Prostate gland (tissue), 2 donors: Measurements from ENCODE around the gene FKBP2. TPM values are rescaled to one million over a fixed set of nuclear protein-coding genes. Genes with fewer than 3 reads are reported as not detected.

Experiments used
- DNase-seq: peaks from one replicate; pipeline ENCODE4 v3.0.0-alpha.2; 2019; ENCODE audit warnings: low spot score
- H3K27ac ChIP-seq, 2 donors: fragments of 200-600 bp; sonication (generic); 2 replicates each; pipeline ENCODE4 v1.5.1; 2017 to 2019
- H3K27me3 ChIP-seq: fragments of 200-600 bp; sonication (generic); replicated peaks from 2 replicates; pipeline ENCODE4 v1.5.1; 2019; ENCODE audit not compliant: insufficient read depth
- H3K36me3 ChIP-seq, 2 donors: fragments of 200-600 bp; sonication (generic); 1 replicate in 1 of 2; 2 replicates in 1 of 2; pipeline versions ENCODE4 v1.5.1 to v1.8.1; 2017 to 2019
- H3K4me1 ChIP-seq: fragments of 200-600 bp; sonication (generic); replicated peaks from 2 replicates; pipeline ENCODE4 v1.5.1; 2019
- H3K4me3 ChIP-seq, 2 donors: fragments of 200-600 bp; sonication (generic); 2 replicates each; pipeline ENCODE4 v1.5.1; 2017 to 2019
- H3K9me3 ChIP-seq: fragments of 200-600 bp; sonication (generic); 2 replicates; pipeline ENCODE4 v1.5.1; 2017
- POLR2A ChIP-seq: fragments of 450-650 bp; IDR thresholded peaks from one replicate; pipeline ENCODE4 v1.6.1; 2016; ENCODE audit warnings: antibody characterized with exemption, mild to moderate bottlenecking
- POLR2AphosphoS5 ChIP-seq: sonication (generic); formaldehyde crosslinking; IDR thresholded peaks from one replicate; pipeline ENCODE4 v1.6.1; 2017; ENCODE audit warnings: antibody characterized with exemption
- WGBS: methylation state at CpG from one replicate; pipeline ENCODE4 v1.1.5; 2018; 5-methylcytosine and 5-hydroxymethylcytosine counted together
- intact Hi-C: fragments of 100-400 bp; cut with DNase I; formaldehyde crosslinking; loops from one replicate; pipeline ENCODE4 v1.14.2; 2022
- total RNA-seq, 2 donors: library from RNA; depleted of rRNA; stranded (reverse); fragments of >200 nt; gene quantifications; one replicate each; pipeline ENCODE4 v1.1.0, GENCODE V29; 2016
- TF ChIP-seq, protein P1 (sequence below), 4 experiments: fragments of 200-600 bp in 2 of 4; fragments of 450-650 bp in 2 of 4; sonication (generic) in 2 of 4; IDR thresholded peaks; 1 replicate in 3 of 4; 2 replicates in 1 of 4; pipeline ENCODE4 v1.5.1; 2016 to 2019; ENCODE audit warnings: antibody characterized with exemption in 4 of 4, mild to moderate bottlenecking in 2 of 4, moderate library complexity in 2 of 4

The FKBP2 gene
- total RNA-seq, result 100 to 1,000 TPM; 138 to 164 TPM

DNA sequence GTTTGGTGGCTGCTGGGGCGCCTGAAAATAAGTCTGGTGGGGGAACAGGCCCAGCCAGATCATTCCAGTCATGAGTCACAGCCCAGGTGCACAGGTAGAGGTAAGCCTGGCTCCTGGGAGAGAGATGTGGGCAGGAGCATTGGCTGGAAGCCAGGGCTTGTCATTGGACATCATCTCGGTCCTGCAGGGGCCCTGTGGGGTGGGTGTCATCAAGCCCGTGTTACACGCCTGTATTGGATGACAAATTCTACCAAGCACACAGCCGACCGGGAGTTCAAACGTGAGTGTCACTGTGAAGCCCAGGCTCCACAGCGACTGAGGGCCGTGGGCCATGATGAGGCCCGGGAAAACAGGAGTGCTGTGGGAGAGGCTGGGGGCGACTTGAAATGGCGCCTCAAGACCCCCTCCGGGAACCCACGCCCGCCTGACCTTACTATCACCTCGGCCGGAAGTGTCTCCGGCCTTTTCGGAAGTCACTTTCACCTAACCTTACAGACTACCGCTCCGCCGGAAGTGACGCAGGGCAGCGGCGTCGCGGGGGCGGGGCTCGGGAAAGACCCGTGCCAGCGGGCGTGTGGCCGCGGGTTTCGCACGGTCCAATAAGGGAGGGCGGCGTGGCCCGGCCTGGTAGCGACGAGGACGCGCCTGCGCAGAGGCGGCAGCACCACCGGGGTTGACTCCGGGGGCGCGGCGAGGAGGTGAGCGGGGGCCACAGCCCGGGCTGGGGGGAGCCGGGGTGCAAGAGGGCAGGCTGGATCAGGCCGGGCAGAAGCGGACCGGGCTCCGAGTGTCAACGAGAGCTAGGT, at the start of gene FKBP2:
Gene FKBP2 (plus strand): TSS at position 661 of the 806 bp plus-strand sequence. CDS start 1,293 bp downstream, outside the sequence.
- Histone ChIP-seq H3K36me3 (no peaks in the 10 kb centered on the region), H3K9me3 (no peaks in the 10 kb centered on the region), H3K4me3 (peak within 1 kb of the TSS; percentile 71 to 91), H3K27me3 (no peaks in the 10 kb centered on the region), H3K27ac (peak within 1 kb of the TSS; percentile 95 to 96), H3K4me1 (peaks cover 25% of the 10 kb centered on the region)
- TF ChIP-seq POLR2AphosphoS5 (peak; percentile 99), POLR2A (peak; percentile 72)
- TF ChIP-seq, protein P1, sequence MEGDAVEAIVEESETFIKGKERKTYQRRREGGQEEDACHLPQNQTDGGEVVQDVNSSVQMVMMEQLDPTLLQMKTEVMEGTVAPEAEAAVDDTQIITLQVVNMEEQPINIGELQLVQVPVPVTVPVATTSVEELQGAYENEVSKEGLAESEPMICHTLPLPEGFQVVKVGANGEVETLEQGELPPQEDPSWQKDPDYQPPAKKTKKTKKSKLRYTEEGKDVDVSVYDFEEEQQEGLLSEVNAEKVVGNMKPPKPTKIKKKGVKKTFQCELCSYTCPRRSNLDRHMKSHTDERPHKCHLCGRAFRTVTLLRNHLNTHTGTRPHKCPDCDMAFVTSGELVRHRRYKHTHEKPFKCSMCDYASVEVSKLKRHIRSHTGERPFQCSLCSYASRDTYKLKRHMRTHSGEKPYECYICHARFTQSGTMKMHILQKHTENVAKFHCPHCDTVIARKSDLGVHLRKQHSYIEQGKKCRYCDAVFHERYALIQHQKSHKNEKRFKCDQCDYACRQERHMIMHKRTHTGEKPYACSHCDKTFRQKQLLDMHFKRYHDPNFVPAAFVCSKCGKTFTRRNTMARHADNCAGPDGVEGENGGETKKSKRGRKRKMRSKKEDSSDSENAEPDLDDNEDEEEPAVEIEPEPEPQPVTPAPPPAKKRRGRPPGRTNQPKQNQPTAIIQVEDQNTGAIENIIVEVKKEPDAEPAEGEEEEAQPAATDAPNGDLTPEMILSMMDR (IDR thresholded peaks at IDR 0.05), result peak in 1 of 4 experiments; percentile 41
- peak; percentile 96 for DNase-seq
- intact Hi-C loops, result no loop called here
- WGBS, result 2% methylated on average over 54 of the region's 58 CpGs

DNA sequence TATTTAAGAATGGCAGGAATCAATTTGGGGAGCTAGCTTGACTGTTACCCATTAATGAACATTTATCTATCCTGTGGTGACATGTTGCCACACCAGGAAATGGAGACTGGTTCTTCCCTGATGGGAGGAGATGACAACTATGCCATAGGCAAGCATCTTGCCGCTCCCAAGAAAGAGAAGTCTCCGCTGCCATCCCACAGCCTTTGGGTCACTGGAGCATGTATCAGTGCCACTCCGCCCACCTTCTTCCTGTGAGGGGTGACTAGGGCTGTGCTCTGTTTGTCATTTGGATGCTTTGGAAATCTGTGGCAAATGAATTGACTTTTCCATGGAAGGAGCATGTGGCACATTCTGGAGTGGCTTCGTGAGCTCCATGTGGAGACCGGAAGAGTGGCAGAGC, 48.5 kb upstream of the FKBP2 start:
- Histone ChIP-seq H3K4me1 (no peaks in the 10 kb centered on the region), H3K27me3 (no peaks in the 10 kb centered on the region), H3K9me3 (no peaks in the 10 kb centered on the region), H3K4me3 (no peak overlapping the region), H3K36me3 (peaks cover 12 to 26% of the 10 kb centered on the region in 2 donors), H3K27ac (no peak overlapping the region)
- 92% methylated on average over 5 of the region's 5 CpGs for WGBS
- intact Hi-C loops, result no loop called here
- no peak for DNase-seq
- TF ChIP-seq POLR2AphosphoS5, result no peak
- no peak for TF ChIP-seq POLR2A
- TF ChIP-seq, protein P1 (IDR thresholded peaks at IDR 0.05), result no peak

DNA sequence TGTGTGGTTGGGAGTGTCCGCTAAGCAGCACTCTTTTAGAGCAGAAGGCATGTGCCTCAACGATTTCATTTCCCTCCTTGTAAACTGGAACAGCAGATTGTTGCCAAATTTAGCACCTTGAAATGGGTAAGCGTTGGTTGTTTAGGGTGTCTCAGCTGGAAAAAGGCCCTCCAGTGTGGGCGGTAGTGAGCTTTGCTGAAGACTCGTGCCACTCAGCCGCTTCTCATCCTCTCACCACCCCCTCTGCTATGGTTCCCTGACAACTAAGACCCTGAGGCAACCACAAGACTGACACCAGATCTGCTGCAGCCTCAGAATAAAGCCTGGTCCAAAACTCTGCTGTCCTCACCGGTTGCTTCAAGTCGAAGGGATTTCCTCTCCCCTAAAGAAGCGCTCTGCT, 44.3 kb upstream of the FKBP2 start:
- intact Hi-C loops, result no loop called here
- 70% methylated on average over 9 of the region's 9 CpGs for WGBS
- Histone ChIP-seq H3K4me1 (no peaks in the 10 kb centered on the region), H3K4me3 (no peak overlapping the region), H3K36me3 (peaks cover 15 to 35% of the 10 kb centered on the region in 2 donors), H3K9me3 (no peaks in the 10 kb centered on the region), H3K27me3 (no peaks in the 10 kb centered on the region), H3K27ac (no peak overlapping the region)
- DNase-seq, result no peak
- TF ChIP-seq, protein P1 (IDR thresholded peaks at IDR 0.05), result no peak
- TF ChIP-seq POLR2A, result no peak

DNA sequence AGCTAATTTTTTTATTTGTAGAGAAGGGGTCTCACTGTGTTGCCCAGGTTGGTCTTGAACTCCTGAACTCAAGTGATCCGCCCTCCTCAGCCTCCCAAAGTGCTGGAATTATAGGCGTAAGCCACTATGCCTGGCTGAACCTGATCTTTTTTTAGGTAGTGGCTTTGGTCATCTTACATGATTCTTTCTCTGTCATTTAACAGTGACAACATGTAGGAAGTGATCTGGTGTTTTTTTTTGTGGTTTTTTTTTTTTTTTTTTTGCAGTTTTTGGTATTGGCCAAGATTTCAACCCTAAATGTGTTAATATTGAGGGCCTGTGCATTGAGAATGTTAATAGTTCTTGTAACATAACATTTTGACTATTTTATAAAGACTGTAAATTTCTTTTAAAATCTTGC, 42.4 kb upstream of the FKBP2 start:
- intact Hi-C loops, result no loop called here

More for the DNA sequence above, 42.4 kb upstream of the FKBP2 start:
- 97% methylated on average over 2 of the region's 2 CpGs for WGBS
- no peaks in the 10 kb centered on the region for H3K4me1 ChIP-seq
- no peaks in the 10 kb centered on the region for H3K27me3 ChIP-seq
- DNase-seq, result no peak
- no peaks in the 10 kb centered on the region for H3K9me3 ChIP-seq
- no peak overlapping the region for H3K4me3 ChIP-seq
- H3K27ac ChIP-seq, result no peak overlapping the region
- TF ChIP-seq, protein P1 (IDR thresholded peaks at IDR 0.05), result no peak
- TF ChIP-seq POLR2AphosphoS5, result no peak
- no peak for TF ChIP-seq POLR2A
- peaks cover 15 to 36% of the 10 kb centered on the region in 2 donors for H3K36me3 ChIP-seq
